ENCODE data around the gene B3GAT1.

The B3GAT1 gene

GRCh38 chr11:134401825-134402809 lies 9.9 kb downstream of the B3GAT1 start:
- ChIA-PET POLR2A (no interaction called here), CTCF (no interaction called here)
- peaks cover 0 to 2% (median 0%) of the 10 kb centered on the region in 5 experiments for H3K9me3 ChIP-seq (ENCODE audit: control extremely low read depth in 1 of 5, control insufficient read depth in 4 of 5, insufficient read depth in 2 of 5, low read depth in 1 of 5, low read length in 4 of 5)
- no peak overlapping the region for H3K27ac ChIP-seq (ENCODE audit: insufficient read depth in 1 of 2, low read depth in 1 of 2, low read length in 2 of 2, poor library complexity in 1 of 2, severe bottlenecking in 2 of 2)
- peaks cover 0 to 48% (median 3%) of the 10 kb centered on the region in 5 experiments for H3K27me3 ChIP-seq (replicated peaks in 2 of 5; ENCODE audit: control insufficient read depth in 4 of 5, insufficient read depth in 5 of 5, low read length in 4 of 5)
- H3K36me3 ChIP-seq (ENCODE audit: control insufficient read depth in 4 of 4, insufficient read depth in 4 of 4, low read length in 3 of 4) = no peaks in the 10 kb centered on the region
- 81% methylated on average over 14 of the region's 19 CpGs for WGBS (ENCODE audit: insufficient coverage)
- no peak overlapping the region for H3K4me3 ChIP-seq (ENCODE audit: control insufficient read depth in 1 of 7, extremely low read depth in 1 of 7, insufficient read depth in 4 of 7, low read depth in 2 of 7, low read length in 6 of 7)
- no peak for DNase-seq
- H3K4me1 ChIP-seq (ENCODE audit: control extremely low read depth in 1 of 4, control insufficient read depth in 4 of 4, insufficient read depth in 4 of 4, low read length in 3 of 4) = no peaks in the 10 kb centered on the region

GRCh38 chr11:134399996-134400395 lies 12.0 kb downstream of the B3GAT1 start:
- ChIA-PET CTCF (no interaction called here), POLR2A (no interaction called here)
- Histone ChIP-seq H3K9me3 (ENCODE audit: control extremely low read depth in 1 of 5, control insufficient read depth in 4 of 5, insufficient read depth in 2 of 5, low read depth in 1 of 5, low read length in 4 of 5) (peaks cover 0 to 2% (median 0%) of the 10 kb centered on the region in 5 experiments), H3K27ac (ENCODE audit: insufficient read depth in 1 of 2, low read depth in 1 of 2, low read length in 2 of 2, poor library complexity in 1 of 2, severe bottlenecking in 2 of 2) (no peak overlapping the region), H3K27me3 (replicated peaks in 2 of 5; ENCODE audit: control insufficient read depth in 4 of 5, insufficient read depth in 5 of 5, low read length in 4 of 5) (peaks cover 0 to 39% (median 3%) of the 10 kb centered on the region in 5 experiments), H3K4me3 (ENCODE audit: control insufficient read depth in 1 of 7, extremely low read depth in 1 of 7, insufficient read depth in 4 of 7, low read depth in 2 of 7, low read length in 6 of 7) (no peak overlapping the region), H3K4me1 (ENCODE audit: control extremely low read depth in 1 of 4, control insufficient read depth in 4 of 4, insufficient read depth in 4 of 4, low read length in 3 of 4) (no peaks in the 10 kb centered on the region), H3K36me3 (ENCODE audit: control insufficient read depth in 4 of 4, insufficient read depth in 4 of 4, low read length in 3 of 4) (no peaks in the 10 kb centered on the region)
- 91% methylated on average over 7 of the region's 7 CpGs for WGBS (ENCODE audit: insufficient coverage)
- DNase-seq = no peak

- CTCF ChIA-PET = no interaction called here
- Histone ChIP-seq H3K4me3 (ENCODE audit: control insufficient read depth in 1 of 7, extremely low read depth in 1 of 7, insufficient read depth in 4 of 7, low read depth in 2 of 7, low read length in 6 of 7) (no peak overlapping the region), H3K36me3 (ENCODE audit: control insufficient read depth in 4 of 4, insufficient read depth in 4 of 4, low read length in 3 of 4) (no peaks in the 10 kb centered on the region), H3K27ac (ENCODE audit: insufficient read depth in 1 of 2, low read depth in 1 of 2, low read length in 2 of 2, poor library complexity in 1 of 2, severe bottlenecking in 2 of 2) (no peak overlapping the region), H3K27me3 (replicated peaks in 2 of 5; ENCODE audit: control insufficient read depth in 4 of 5, insufficient read depth in 5 of 5, low read length in 4 of 5) (peaks cover 0 to 36% (median 3%) of the 10 kb centered on the region in 5 experiments), H3K4me1 (ENCODE audit: control extremely low read depth in 1 of 4, control insufficient read depth in 4 of 4, insufficient read depth in 4 of 4, low read length in 3 of 4) (no peaks in the 10 kb centered on the region), H3K9me3 (ENCODE audit: control extremely low read depth in 1 of 5, control insufficient read depth in 4 of 5, insufficient read depth in 2 of 5, low read depth in 1 of 5, low read length in 4 of 5) (peaks cover 0 to 2% (median 0%) of the 10 kb centered on the region in 5 experiments)
- POLR2A ChIA-PET = no interaction called here
- no peak for DNase-seq
- WGBS (ENCODE audit: insufficient coverage) = 90% methylated on average over 7 of the region's 8 CpGs
These were observed 12.8 kb downstream of the B3GAT1 start for GRCh38 chr11:134399293-134399654.

- Histone ChIP-seq H3K9me3 (ENCODE audit: control extremely low read depth in 1 of 5, control insufficient read depth in 4 of 5, insufficient read depth in 2 of 5, low read depth in 1 of 5, low read length in 4 of 5) (peaks cover 0 to 2% (median 0%) of the 10 kb centered on the region in 5 experiments), H3K27me3 (replicated peaks in 2 of 5; ENCODE audit: control insufficient read depth in 4 of 5, insufficient read depth in 5 of 5, low read length in 4 of 5) (peaks cover 0 to 38% (median 3%) of the 10 kb centered on the region in 5 experiments)
- 82% methylated on average over 12 of the region's 13 CpGs for WGBS (ENCODE audit: insufficient coverage)
These were observed 13.3 kb downstream of the B3GAT1 start for GRCh38 chr11:134398644-134399292.

GRCh38 chr11:134398079-134398444 lies 14.0 kb downstream of the B3GAT1 start:
- Histone ChIP-seq H3K27ac (ENCODE audit: insufficient read depth in 1 of 2, low read depth in 1 of 2, low read length in 2 of 2, poor library complexity in 1 of 2, severe bottlenecking in 2 of 2) (no peak overlapping the region), H3K9me3 (ENCODE audit: control extremely low read depth in 1 of 5, control insufficient read depth in 4 of 5, insufficient read depth in 2 of 5, low read depth in 1 of 5, low read length in 4 of 5) (peaks cover 0 to 2% (median 0%) of the 10 kb centered on the region in 5 experiments), H3K4me1 (ENCODE audit: control extremely low read depth in 1 of 4, control insufficient read depth in 4 of 4, insufficient read depth in 4 of 4, low read length in 3 of 4) (no peaks in the 10 kb centered on the region), H3K36me3 (ENCODE audit: control insufficient read depth in 4 of 4, insufficient read depth in 4 of 4, low read length in 3 of 4) (no peaks in the 10 kb centered on the region), H3K4me3 (ENCODE audit: control insufficient read depth in 1 of 7, extremely low read depth in 1 of 7, insufficient read depth in 4 of 7, low read depth in 2 of 7, low read length in 6 of 7) (no peak overlapping the region), H3K27me3 (replicated peaks in 2 of 5; ENCODE audit: control insufficient read depth in 4 of 5, insufficient read depth in 5 of 5, low read length in 4 of 5) (peaks cover 0 to 41% (median 3%) of the 10 kb centered on the region in 5 experiments)
- ChIA-PET CTCF (no interaction called here), POLR2A (no interaction called here)
- no peak for DNase-seq
- 96% methylated on average over 10 of the region's 11 CpGs for WGBS (ENCODE audit: insufficient coverage)

More at GRCh38 chr11:134398644-134399292, 13.3 kb downstream of the B3GAT1 start:
- no peak for DNase-seq
- ChIA-PET CTCF (no interaction called here), POLR2A (no interaction called here)
- H3K36me3 ChIP-seq (ENCODE audit: control insufficient read depth in 4 of 4, insufficient read depth in 4 of 4, low read length in 3 of 4) = no peaks in the 10 kb centered on the region
- H3K27ac ChIP-seq (ENCODE audit: insufficient read depth in 1 of 2, low read depth in 1 of 2, low read length in 2 of 2, poor library complexity in 1 of 2, severe bottlenecking in 2 of 2) = no peak overlapping the region
- H3K4me3 ChIP-seq (ENCODE audit: control insufficient read depth in 1 of 7, extremely low read depth in 1 of 7, insufficient read depth in 4 of 7, low read depth in 2 of 7, low read length in 6 of 7) = no peak overlapping the region
- H3K4me1 ChIP-seq (ENCODE audit: control extremely low read depth in 1 of 4, control insufficient read depth in 4 of 4, insufficient read depth in 4 of 4, low read length in 3 of 4) = no peaks in the 10 kb centered on the region

GRCh38 chr11:134397304-134398078 lies 14.6 kb downstream of the B3GAT1 start:
- no peak overlapping the region for H3K27ac ChIP-seq (ENCODE audit: insufficient read depth in 1 of 2, low read depth in 1 of 2, low read length in 2 of 2, poor library complexity in 1 of 2, severe bottlenecking in 2 of 2)
- no peak for DNase-seq
- POLR2A ChIA-PET = no interaction called here
- H3K9me3 ChIP-seq (ENCODE audit: control extremely low read depth in 1 of 5, control insufficient read depth in 4 of 5, insufficient read depth in 2 of 5, low read depth in 1 of 5, low read length in 4 of 5) = peaks cover 0 to 2% (median 0%) of the 10 kb centered on the region in 5 experiments
- CTCF ChIA-PET = no interaction called here
- WGBS (ENCODE audit: insufficient coverage) = 87% methylated on average over 17 of the region's 18 CpGs
- H3K4me3 ChIP-seq (ENCODE audit: control insufficient read depth in 1 of 7, extremely low read depth in 1 of 7, insufficient read depth in 4 of 7, low read depth in 2 of 7, low read length in 6 of 7) = no peak overlapping the region
- H3K4me1 ChIP-seq (ENCODE audit: control extremely low read depth in 1 of 4, control insufficient read depth in 4 of 4, insufficient read depth in 4 of 4, low read length in 3 of 4) = no peaks in the 10 kb centered on the region
- no peaks in the 10 kb centered on the region for H3K36me3 ChIP-seq (ENCODE audit: control insufficient read depth in 4 of 4, insufficient read depth in 4 of 4, low read length in 3 of 4)
- H3K27me3 ChIP-seq (replicated peaks in 2 of 5; ENCODE audit: control insufficient read depth in 4 of 5, insufficient read depth in 5 of 5, low read length in 4 of 5) = peaks cover 0 to 43% (median 3%) of the 10 kb centered on the region in 5 experiments
